Vagina (tissue), 2 donors: Measurements from ENCODE around the gene SMARCAD1. TPM values are rescaled to one million over a fixed set of nuclear protein-coding genes. Genes with fewer than 3 reads are reported as not detected.

Source experiments
- DNase-seq, 2 donors: peaks; one replicate each; pipeline ENCODE4 v3.0.0-alpha.2; 2017; ENCODE audit errors: extremely low spot score in 2 of 2
- H3K27ac ChIP-seq: fragments of 200-600 bp; sonication (generic); one replicate; pipeline ENCODE4 v1.5.1; 2019
- H3K27me3 ChIP-seq: fragments of 200-600 bp; sonication (generic); one replicate; pipeline ENCODE4 v1.5.1; 2019
- H3K36me3 ChIP-seq, 2 donors: fragments of 200-600 bp; sonication (generic); one replicate each; pipeline ENCODE4 v1.5.1; 2017 to 2019
- H3K4me1 ChIP-seq: fragments of 200-600 bp; sonication (generic); one replicate; pipeline ENCODE4 v1.5.1; 2019
- H3K4me3 ChIP-seq, 2 donors: fragments of 200-600 bp; sonication (generic); 1 replicate in 1 of 2; 2 replicates in 1 of 2; pipeline ENCODE4 v1.5.1; 2016 to 2019
- H3K9me3 ChIP-seq: fragments of 200-600 bp; sonication (generic); one replicate; pipeline ENCODE4 v1.5.1; 2019
- CTCF ChIP-seq, 3 experiments: fragments of 450-650 bp in 2 of 3; fragments of 200-600 bp in 1 of 3; sonication (generic) in 1 of 3; IDR thresholded peaks; one replicate each; pipeline ENCODE4 v1.5.1; 2017 to 2019; ENCODE audit warnings: antibody characterized with exemption in 3 of 3, mild to moderate bottlenecking in 2 of 3, moderate library complexity in 2 of 3
- POLR2A ChIP-seq, 2 donors: fragments of 450-650 bp; IDR thresholded peaks; one replicate each; pipeline ENCODE4 v1.6.1; 2017; ENCODE audit warnings: antibody characterized with exemption in 2 of 2, mild to moderate bottlenecking in 2 of 2, moderate library complexity in 2 of 2
- POLR2AphosphoS5 ChIP-seq, 2 donors: sonication (generic); formaldehyde crosslinking; IDR thresholded peaks; one replicate each; pipeline ENCODE4 v1.9.0; 2017; ENCODE audit warnings: antibody characterized with exemption in 2 of 2, mild to moderate bottlenecking in 2 of 2, low read depth in 1 of 2; ENCODE audit not compliant: insufficient read depth in 1 of 2
- intact Hi-C: fragments of 100-400 bp; cut with DNase I; formaldehyde crosslinking; loops from one replicate; pipeline ENCODE4 v1.15.1; 2023
- total RNA-seq: library from RNA; depleted of rRNA; stranded (reverse); fragments of >200 nt; gene quantifications from one replicate; pipeline ENCODE4 v1.2.3, GENCODE V29; 2016

SMARCAD1 gene
- total RNA-seq, 1 donor from 2014 or later: 21.6 TPM

GRCh38 chr4:94177822-94178221 lies 29.8 kb upstream of the SMARCAD1 start:
- H3K4me1 ChIP-seq: no peaks in the 10 kb centered on the region
- H3K27me3 ChIP-seq: no peaks in the 10 kb centered on the region
- intact Hi-C loops: no loop called here
- H3K27ac ChIP-seq: no peak overlapping the region
- no peak for DNase-seq
- H3K9me3 ChIP-seq: no peaks in the 10 kb centered on the region
- TF ChIP-seq POLR2A (IDR thresholded peaks at IDR 0.05) (no peak), CTCF (IDR thresholded peaks at IDR 0.05) (no peak), POLR2AphosphoS5 (IDR thresholded peaks at IDR 0.05; ENCODE audit: insufficient read depth in 1 of 2, low read depth in 1 of 2) (no peak)
- no peak overlapping the region for H3K4me3 ChIP-seq
- H3K36me3 ChIP-seq: no peaks in the 10 kb centered on the region

- Histone ChIP-seq H3K4me3 (no peak overlapping the region), H3K36me3 (no peaks in the 10 kb centered on the region), H3K27me3 (no peaks in the 10 kb centered on the region), H3K4me1 (no peaks in the 10 kb centered on the region), H3K9me3 (no peaks in the 10 kb centered on the region), H3K27ac (no peak overlapping the region)
- intact Hi-C loops: no loop called here
- TF ChIP-seq CTCF (IDR thresholded peaks at IDR 0.05): no peak
- no peak for DNase-seq
Observed at GRCh38 chr4:94181815-94182214, 25.9 kb upstream of the SMARCAD1 start.

- intact Hi-C loops: no loop called here
- TF ChIP-seq POLR2A (IDR thresholded peaks at IDR 0.05) (no peak), POLR2AphosphoS5 (IDR thresholded peaks at IDR 0.05; ENCODE audit: insufficient read depth in 1 of 2, low read depth in 1 of 2) (no peak), CTCF (IDR thresholded peaks at IDR 0.05) (no peak)
Observed at GRCh38 chr4:94202769-94203168, 4.9 kb upstream of the SMARCAD1 start.

GRCh38 chr4:94208266-94208665 lies 601 bp downstream of the SMARCAD1 start:
- no peak for DNase-seq
- H3K27me3 ChIP-seq: no peaks in the 10 kb centered on the region
- H3K36me3 ChIP-seq: peaks cover 5 to 18% of the 10 kb centered on the region in 2 donors
- intact Hi-C loops: no loop called here
- peak overlapping the region; percentile 64 to 75 for H3K4me3 ChIP-seq
- no peaks in the 10 kb centered on the region for H3K9me3 ChIP-seq
- peaks cover 17% of the 10 kb centered on the region for H3K4me1 ChIP-seq
- TF ChIP-seq POLR2AphosphoS5 (IDR thresholded peaks at IDR 0.05; ENCODE audit: insufficient read depth in 1 of 2, low read depth in 1 of 2): no peak
- no peak for TF ChIP-seq POLR2A (IDR thresholded peaks at IDR 0.05)
- TF ChIP-seq CTCF (IDR thresholded peaks at IDR 0.05): no peak
- H3K27ac ChIP-seq: peak overlapping the region; percentile 80

More at GRCh38 chr4:94202769-94203168, 4.9 kb upstream of the SMARCAD1 start:
- Histone ChIP-seq H3K4me1 (no peaks in the 10 kb centered on the region), H3K9me3 (no peaks in the 10 kb centered on the region), H3K27ac (no peak overlapping the region), H3K4me3 (no peak overlapping the region), H3K27me3 (no peaks in the 10 kb centered on the region), H3K36me3 (no peaks in the 10 kb centered on the region)
- no peak for DNase-seq

GRCh38 chr4:94208918-94209317 lies 1.3 kb downstream of the SMARCAD1 start:
- DNase-seq: no peak
- Histone ChIP-seq H3K4me1 (peaks cover 17% of the 10 kb centered on the region), H3K9me3 (no peaks in the 10 kb centered on the region), H3K4me3 (peak overlapping the region; percentile 64 to 75), H3K27me3 (no peaks in the 10 kb centered on the region), H3K27ac (peak overlapping the region; percentile 80), H3K36me3 (peaks cover 5 to 24% of the 10 kb centered on the region in 2 donors)
- no peak for TF ChIP-seq CTCF (IDR thresholded peaks at IDR 0.05)
- no peak for TF ChIP-seq POLR2A (IDR thresholded peaks at IDR 0.05)
- no peak for TF ChIP-seq POLR2AphosphoS5 (IDR thresholded peaks at IDR 0.05; ENCODE audit: insufficient read depth in 1 of 2, low read depth in 1 of 2)
- intact Hi-C loops: no loop called here
